ENCODE results near the gene NRROS. TPM values are rescaled to one million over a fixed set of nuclear protein-coding genes. Genes with fewer than 3 reads are reported as not detected.

NRROS gene
- polyA plus RNA-seq, 1 donor, result 2.1 TPM

DNA sequence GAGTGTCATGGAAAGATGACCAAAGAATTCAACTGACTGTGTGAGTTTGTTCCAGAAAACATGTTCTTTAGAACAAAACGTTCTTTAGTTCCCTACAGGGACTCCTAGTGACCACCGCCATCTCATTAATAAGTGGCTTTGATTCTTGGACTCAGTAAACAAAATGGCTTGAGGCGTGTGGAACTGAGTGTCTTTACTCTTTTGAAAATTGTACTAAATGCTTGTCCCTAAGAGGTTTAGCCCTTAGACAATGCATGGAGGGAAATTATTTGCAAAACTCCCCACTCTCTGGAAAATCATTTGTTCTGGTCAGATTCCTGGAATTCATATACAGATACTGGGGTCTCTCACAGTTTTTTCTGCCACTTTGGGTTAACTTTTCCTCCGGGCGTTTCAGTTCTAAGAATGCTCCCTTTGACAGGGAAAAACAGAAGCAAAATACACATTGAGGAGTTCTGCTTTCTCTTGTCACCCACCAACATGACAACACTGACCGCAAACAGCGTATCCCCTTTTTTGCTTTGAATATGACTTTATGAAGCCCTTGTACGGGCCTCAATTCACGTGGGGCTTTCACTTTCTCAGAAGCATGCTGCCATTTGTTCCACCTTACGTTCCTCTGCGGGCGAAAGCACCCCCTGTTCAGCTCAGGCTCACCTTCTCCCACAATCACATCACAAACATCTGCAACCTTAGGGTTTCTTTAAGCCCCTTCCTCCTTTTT lies 15.3 kb upstream of the NRROS start:
- 81% methylated on average over 3 of the region's 12 CpGs for WGBS (ENCODE audit: insufficient coverage, low lambda C conversion rate)

DNA sequence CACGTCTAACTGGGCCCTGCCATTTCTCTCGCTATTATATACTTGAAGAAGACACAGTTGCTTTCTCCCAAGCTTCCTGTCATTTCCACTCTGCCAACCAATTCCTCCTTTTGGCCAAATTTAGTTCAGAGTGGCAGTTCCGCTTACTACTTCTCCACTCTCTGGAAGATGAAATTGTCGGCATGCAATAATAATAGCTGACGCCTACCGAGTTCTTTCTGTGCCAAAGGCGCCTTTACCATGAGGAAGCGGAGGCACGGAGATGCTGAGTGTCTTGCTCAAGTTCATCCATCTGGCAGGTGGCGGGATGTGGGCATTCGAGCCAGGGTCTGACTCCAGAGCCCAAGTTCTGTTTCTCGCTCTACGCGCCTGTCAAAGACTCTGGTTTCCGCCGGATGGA lies 14.6 kb upstream of the NRROS start:
- no peak overlapping the region for H3K27ac ChIP-seq (ENCODE audit: low read length)
- WGBS (ENCODE audit: insufficient coverage, low lambda C conversion rate), result 71% methylated on average over 1 of the region's 16 CpGs
- H3K36me3 ChIP-seq (ENCODE audit: control insufficient read depth, insufficient read depth, low read length), result no peaks in the 10 kb centered on the region
- H3K27me3 ChIP-seq (ENCODE audit: control insufficient read depth, insufficient read depth, low read length), result no peaks in the 10 kb centered on the region
- no peak overlapping the region for H3K4me3 ChIP-seq (ENCODE audit: low read length)
- no peaks in the 10 kb centered on the region for H3K4me1 ChIP-seq (ENCODE audit: control insufficient read depth, insufficient read depth, low read length)
- no peaks in the 10 kb centered on the region for H3K9me3 ChIP-seq (ENCODE audit: control insufficient read depth, low read depth, low read length)
- no peak for DNase-seq

More for the DNA sequence above, 15.3 kb upstream of the NRROS start:
- Histone ChIP-seq H3K36me3 (ENCODE audit: control insufficient read depth, insufficient read depth, low read length) (no peaks in the 10 kb centered on the region), H3K27me3 (ENCODE audit: control insufficient read depth, insufficient read depth, low read length) (no peaks in the 10 kb centered on the region), H3K4me1 (ENCODE audit: control insufficient read depth, insufficient read depth, low read length) (peaks cover 1% of the 10 kb centered on the region), H3K9me3 (ENCODE audit: control insufficient read depth, low read depth, low read length) (no peaks in the 10 kb centered on the region), H3K4me3 (ENCODE audit: low read length) (no peak overlapping the region), H3K27ac (ENCODE audit: low read length) (no peak overlapping the region)
- DNase-seq, result no peak

DNA sequence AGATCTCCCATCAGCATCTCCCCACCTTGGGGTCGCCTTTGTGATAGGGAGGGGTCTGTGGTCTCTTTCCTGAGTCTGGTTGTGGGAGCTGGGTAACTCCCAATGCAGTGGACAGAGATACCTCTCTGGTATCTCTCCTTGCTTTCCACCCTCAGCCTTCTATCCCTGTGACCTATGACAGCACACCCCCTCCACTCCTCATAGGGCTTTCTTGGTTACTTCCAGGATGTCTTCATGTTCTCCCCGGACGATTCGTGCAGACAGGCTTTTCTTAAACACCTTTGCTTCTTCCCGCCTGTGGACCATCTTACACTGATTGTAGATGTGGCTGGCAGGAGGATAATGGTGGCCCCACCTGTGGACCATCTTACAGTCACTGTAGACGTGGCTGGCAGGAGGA lies 14.2 kb upstream of the NRROS start:
- Histone ChIP-seq H3K27ac (ENCODE audit: low read length) (no peak overlapping the region), H3K9me3 (ENCODE audit: control insufficient read depth, low read depth, low read length) (no peaks in the 10 kb centered on the region), H3K4me3 (ENCODE audit: low read length) (no peak overlapping the region), H3K36me3 (ENCODE audit: control insufficient read depth, insufficient read depth, low read length) (no peaks in the 10 kb centered on the region), H3K27me3 (ENCODE audit: control insufficient read depth, insufficient read depth, low read length) (no peaks in the 10 kb centered on the region), H3K4me1 (ENCODE audit: control insufficient read depth, insufficient read depth, low read length) (no peaks in the 10 kb centered on the region)
- DNase-seq, result no peak
- WGBS (ENCODE audit: insufficient coverage, low lambda C conversion rate), result no CpG with 5 or more reads among the region's 6 CpGs

DNA sequence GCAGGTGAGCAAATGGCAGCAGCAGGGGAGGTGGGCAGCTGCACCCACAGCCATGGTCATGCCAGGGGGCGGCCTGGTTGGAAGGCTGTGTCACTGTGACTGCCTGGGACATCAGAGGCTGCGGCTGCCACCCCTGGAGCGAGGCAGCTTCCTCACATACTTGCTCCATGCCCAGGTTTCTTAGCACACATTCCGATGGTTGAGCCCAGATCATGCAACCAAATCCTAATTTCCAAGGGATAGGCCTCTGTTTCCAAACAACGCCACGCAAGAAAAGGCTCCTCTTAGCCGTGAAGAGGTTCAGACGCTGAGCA lies 11.6 kb upstream of the NRROS start:
- no peak overlapping the region for H3K27ac ChIP-seq (ENCODE audit: low read length)
- H3K36me3 ChIP-seq (ENCODE audit: control insufficient read depth, insufficient read depth, low read length), result no peaks in the 10 kb centered on the region
- H3K27me3 ChIP-seq (ENCODE audit: control insufficient read depth, insufficient read depth, low read length), result no peaks in the 10 kb centered on the region
- WGBS (ENCODE audit: insufficient coverage, low lambda C conversion rate), result no CpG with 5 or more reads among the region's 8 CpGs
- no peak overlapping the region for H3K4me3 ChIP-seq (ENCODE audit: low read length)
- H3K9me3 ChIP-seq (ENCODE audit: control insufficient read depth, low read depth, low read length), result no peaks in the 10 kb centered on the region
- no peak for DNase-seq
- H3K4me1 ChIP-seq (ENCODE audit: control insufficient read depth, insufficient read depth, low read length), result peaks cover 5% of the 10 kb centered on the region

DNA sequence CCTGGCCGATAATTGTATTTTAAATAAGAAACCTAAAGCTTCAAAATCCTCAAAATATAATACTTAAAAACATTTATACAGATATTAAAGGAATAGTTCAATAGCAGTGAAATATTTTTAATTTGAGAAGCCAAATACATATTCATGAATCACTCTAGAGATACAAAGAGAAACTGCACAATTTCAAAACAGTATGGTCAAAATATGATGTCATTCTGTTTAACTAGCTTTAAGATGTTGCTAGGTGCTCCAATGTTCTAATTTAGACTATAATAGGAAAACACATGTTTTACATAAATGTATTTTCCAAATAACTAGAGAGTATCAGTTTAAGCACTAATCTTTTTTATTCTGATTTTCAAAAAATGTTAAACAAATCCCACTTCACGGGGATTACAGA lies 10.3 kb upstream of the NRROS start:
- no CpG with 5 or more reads among the region's 2 CpGs for WGBS (ENCODE audit: insufficient coverage, low lambda C conversion rate)
- Histone ChIP-seq H3K9me3 (ENCODE audit: control insufficient read depth, low read depth, low read length) (no peaks in the 10 kb centered on the region), H3K4me1 (ENCODE audit: control insufficient read depth, insufficient read depth, low read length) (peaks cover 9% of the 10 kb centered on the region), H3K27ac (ENCODE audit: low read length) (no peak overlapping the region), H3K4me3 (ENCODE audit: low read length) (no peak overlapping the region), H3K36me3 (ENCODE audit: control insufficient read depth, insufficient read depth, low read length) (no peaks in the 10 kb centered on the region), H3K27me3 (ENCODE audit: control insufficient read depth, insufficient read depth, low read length) (no peaks in the 10 kb centered on the region)
- no peak for DNase-seq

DNA sequence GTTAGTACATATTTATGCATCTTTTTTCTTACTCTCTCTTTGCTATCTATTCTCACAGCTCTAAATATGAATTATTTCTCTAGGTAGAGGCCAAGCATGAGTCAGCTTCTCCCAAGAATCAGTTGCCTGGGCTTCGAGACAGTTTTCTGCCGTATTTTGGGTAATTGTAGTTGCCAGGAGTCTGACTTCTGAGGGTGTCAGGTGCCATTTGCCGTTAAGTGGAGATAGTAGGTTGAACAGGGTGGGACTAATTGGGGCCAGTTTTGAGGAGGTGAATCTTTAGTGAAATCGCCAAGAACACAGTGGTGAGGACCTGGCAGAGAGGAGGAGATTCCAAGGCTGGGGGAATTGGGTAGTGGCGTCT lies 7.8 kb upstream of the NRROS start:
- peak overlapping the region; percentile 80 for H3K4me3 ChIP-seq (ENCODE audit: low read length)
- no peaks in the 10 kb centered on the region for H3K9me3 ChIP-seq (ENCODE audit: control insufficient read depth, low read depth, low read length)
- WGBS (ENCODE audit: insufficient coverage, low lambda C conversion rate), result no CpG with 5 or more reads among the region's 5 CpGs

DNA sequence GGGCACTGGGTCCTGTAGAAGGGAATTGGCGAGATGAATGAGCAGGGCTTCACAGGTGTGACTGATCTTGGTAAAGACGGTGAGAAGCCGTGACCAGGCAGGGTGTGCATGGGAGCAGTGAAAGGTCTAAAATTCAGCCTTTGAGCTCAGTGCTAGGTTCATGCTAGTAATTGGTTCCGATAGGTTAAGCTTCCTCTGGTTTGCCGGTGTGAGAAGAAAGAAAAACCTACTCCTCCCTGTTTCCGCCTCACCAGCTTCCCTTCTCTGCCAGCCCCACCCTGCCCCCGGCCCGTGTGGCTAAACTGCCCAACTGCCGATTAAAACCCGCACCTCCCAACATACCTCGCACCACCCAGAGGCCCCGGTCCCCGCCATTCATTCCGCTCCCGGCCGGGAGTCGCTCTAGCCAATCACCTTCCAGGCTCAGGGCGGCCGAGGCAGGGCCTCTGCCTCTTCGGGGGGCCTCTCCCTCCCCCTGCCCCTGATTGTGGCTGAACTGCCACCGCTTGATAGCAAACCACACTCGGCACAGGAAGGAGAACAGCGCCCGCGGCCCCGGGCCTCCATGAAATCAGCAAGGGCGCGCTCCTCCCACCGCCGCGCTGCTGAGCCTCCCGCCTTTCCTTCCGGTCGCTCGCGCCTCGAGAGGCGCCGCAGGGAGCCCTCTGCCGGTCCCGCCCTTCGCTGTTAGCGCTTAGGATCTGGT lies 7.3 kb upstream of the NRROS start:
- Histone ChIP-seq H3K4me1 (ENCODE audit: control insufficient read depth, insufficient read depth, low read length) (peaks cover 9% of the 10 kb centered on the region), H3K36me3 (ENCODE audit: control insufficient read depth, insufficient read depth, low read length) (no peaks in the 10 kb centered on the region), H3K27ac (ENCODE audit: low read length) (peak overlapping the region; percentile 92)

More for the DNA sequence above, 7.8 kb upstream of the NRROS start:
- Histone ChIP-seq H3K4me1 (ENCODE audit: control insufficient read depth, insufficient read depth, low read length) (peaks cover 9% of the 10 kb centered on the region), H3K27me3 (ENCODE audit: control insufficient read depth, insufficient read depth, low read length) (peaks cover 2% of the 10 kb centered on the region), H3K27ac (ENCODE audit: low read length) (peak overlapping the region; percentile 92), H3K36me3 (ENCODE audit: control insufficient read depth, insufficient read depth, low read length) (no peaks in the 10 kb centered on the region)
- DNase-seq, result no peak

DNA sequence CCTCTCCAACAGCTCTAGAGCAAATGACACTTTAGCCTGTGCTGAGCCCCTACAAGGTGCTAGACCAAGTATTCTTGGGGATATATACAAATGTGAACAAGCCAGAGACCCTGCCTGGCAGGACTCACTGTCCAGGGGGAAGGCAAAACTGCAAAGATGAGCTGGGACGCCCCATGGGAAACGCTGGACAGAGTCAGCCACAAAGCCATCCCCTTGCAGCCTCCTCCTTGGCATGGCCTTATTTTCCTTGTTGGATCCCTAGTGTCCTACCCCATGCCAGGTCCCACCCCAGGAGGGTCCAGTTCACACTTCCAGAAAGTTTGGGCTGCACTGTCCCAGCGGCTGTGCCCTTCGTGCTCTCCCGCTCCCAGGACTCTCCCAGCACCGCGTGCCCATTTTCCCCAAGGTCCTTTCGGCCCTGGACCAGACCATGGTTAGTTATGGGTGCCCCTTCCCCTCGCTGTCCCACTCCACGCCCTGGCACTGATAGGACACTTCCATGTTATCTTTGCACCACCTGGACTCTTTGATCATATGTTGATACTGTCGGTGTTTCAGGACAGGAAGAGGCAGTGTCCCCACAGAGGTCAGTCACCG lies 5.8 kb upstream of the NRROS start:
- Histone ChIP-seq H3K36me3 (ENCODE audit: control insufficient read depth, insufficient read depth, low read length) (no peaks in the 10 kb centered on the region), H3K9me3 (ENCODE audit: control insufficient read depth, low read depth, low read length) (no peaks in the 10 kb centered on the region), H3K4me1 (ENCODE audit: control insufficient read depth, insufficient read depth, low read length) (peaks cover 9% of the 10 kb centered on the region), H3K27me3 (ENCODE audit: control insufficient read depth, insufficient read depth, low read length) (peaks cover 11% of the 10 kb centered on the region), H3K4me3 (ENCODE audit: low read length) (no peak overlapping the region), H3K27ac (ENCODE audit: low read length) (no peak overlapping the region)
- WGBS (ENCODE audit: insufficient coverage, low lambda C conversion rate), result 87% methylated on average over 3 of the region's 12 CpGs
- DNase-seq, result no peak

More for the DNA sequence above, 7.3 kb upstream of the NRROS start:
- peak overlapping the region; percentile 80 for H3K4me3 ChIP-seq (ENCODE audit: low read length)
- peak; percentile 82 to 94 for DNase-seq
- 0% methylated on average over 1 of the region's 43 CpGs for WGBS (ENCODE audit: insufficient coverage, low lambda C conversion rate)
- peaks cover 3% of the 10 kb centered on the region for H3K27me3 ChIP-seq (ENCODE audit: control insufficient read depth, insufficient read depth, low read length)
- H3K9me3 ChIP-seq (ENCODE audit: control insufficient read depth, low read depth, low read length), result no peaks in the 10 kb centered on the region

DNA sequence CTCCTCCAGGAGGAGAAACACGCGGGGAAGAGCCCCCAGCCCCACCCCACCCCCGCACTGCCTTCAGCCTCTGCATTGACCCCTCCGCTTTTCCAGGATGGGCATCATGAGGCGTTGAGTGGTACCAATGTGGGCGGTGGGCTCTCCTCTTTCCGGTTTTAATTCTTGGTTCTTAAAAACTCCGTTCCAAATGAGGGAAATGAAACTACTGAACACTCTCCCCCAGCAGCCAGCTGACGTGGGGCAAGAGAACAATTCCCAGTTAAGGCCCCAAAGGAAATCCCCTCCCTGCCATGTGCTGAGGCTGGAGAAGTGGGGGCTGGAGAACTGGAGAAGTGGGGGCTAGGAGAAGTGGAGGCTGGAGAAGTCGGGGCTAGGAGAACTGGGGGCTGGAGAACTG lies 5.3 kb upstream of the NRROS start:
- no peak overlapping the region for H3K4me3 ChIP-seq (ENCODE audit: low read length)
- H3K4me1 ChIP-seq (ENCODE audit: control insufficient read depth, insufficient read depth, low read length), result peaks cover 9% of the 10 kb centered on the region
- DNase-seq, result no peak
- H3K36me3 ChIP-seq (ENCODE audit: control insufficient read depth, insufficient read depth, low read length), result no peaks in the 10 kb centered on the region
- no peak overlapping the region for H3K27ac ChIP-seq (ENCODE audit: low read length)
- WGBS (ENCODE audit: insufficient coverage, low lambda C conversion rate), result no CpG with 5 or more reads among the region's 10 CpGs
- peaks cover 16% of the 10 kb centered on the region for H3K27me3 ChIP-seq (ENCODE audit: control insufficient read depth, insufficient read depth, low read length)
- no peaks in the 10 kb centered on the region for H3K9me3 ChIP-seq (ENCODE audit: control insufficient read depth, low read depth, low read length)

DNA sequence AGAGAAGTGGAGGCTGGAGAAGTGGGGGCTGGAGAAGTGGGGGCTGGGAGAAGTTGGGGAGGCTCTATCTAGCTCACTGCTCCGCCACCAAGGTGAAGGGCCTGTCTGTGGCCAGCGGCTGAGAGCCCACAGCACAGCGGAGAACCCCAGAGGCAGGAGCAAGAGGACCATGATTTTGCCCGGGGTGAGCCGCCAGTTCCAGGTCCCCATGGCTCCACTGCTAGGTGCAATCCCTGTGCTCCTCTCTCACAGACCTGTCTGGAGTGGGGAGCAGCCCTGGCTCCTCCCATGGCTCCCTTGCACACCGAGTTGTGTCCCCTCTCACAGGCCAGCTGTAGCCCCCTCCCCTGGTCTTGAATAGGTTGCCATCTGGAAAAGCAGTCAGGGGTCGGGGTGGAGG lies 4.7 kb upstream of the NRROS start:
- WGBS (ENCODE audit: insufficient coverage, low lambda C conversion rate), result no CpG with 5 or more reads among the region's 7 CpGs
- H3K27ac ChIP-seq (ENCODE audit: low read length), result no peak overlapping the region
- no peaks in the 10 kb centered on the region for H3K36me3 ChIP-seq (ENCODE audit: control insufficient read depth, insufficient read depth, low read length)
- DNase-seq, result no peak
- H3K27me3 ChIP-seq (ENCODE audit: control insufficient read depth, insufficient read depth, low read length), result peaks cover 20% of the 10 kb centered on the region
- no peak overlapping the region for H3K4me3 ChIP-seq (ENCODE audit: low read length)
- peaks cover 9% of the 10 kb centered on the region for H3K4me1 ChIP-seq (ENCODE audit: control insufficient read depth, insufficient read depth, low read length)
- no peaks in the 10 kb centered on the region for H3K9me3 ChIP-seq (ENCODE audit: control insufficient read depth, low read depth, low read length)

Measured in large intestine (tissue), 3 donors.